ENCODE measurements around the gene GPRIN1. TPM values are rescaled to one million over a fixed set of nuclear protein-coding genes. Genes with fewer than 3 reads are reported as not detected.

The GPRIN1 gene
- total RNA-seq, 1 experiment from 2014 or later: 8.5 TPM

DNA sequence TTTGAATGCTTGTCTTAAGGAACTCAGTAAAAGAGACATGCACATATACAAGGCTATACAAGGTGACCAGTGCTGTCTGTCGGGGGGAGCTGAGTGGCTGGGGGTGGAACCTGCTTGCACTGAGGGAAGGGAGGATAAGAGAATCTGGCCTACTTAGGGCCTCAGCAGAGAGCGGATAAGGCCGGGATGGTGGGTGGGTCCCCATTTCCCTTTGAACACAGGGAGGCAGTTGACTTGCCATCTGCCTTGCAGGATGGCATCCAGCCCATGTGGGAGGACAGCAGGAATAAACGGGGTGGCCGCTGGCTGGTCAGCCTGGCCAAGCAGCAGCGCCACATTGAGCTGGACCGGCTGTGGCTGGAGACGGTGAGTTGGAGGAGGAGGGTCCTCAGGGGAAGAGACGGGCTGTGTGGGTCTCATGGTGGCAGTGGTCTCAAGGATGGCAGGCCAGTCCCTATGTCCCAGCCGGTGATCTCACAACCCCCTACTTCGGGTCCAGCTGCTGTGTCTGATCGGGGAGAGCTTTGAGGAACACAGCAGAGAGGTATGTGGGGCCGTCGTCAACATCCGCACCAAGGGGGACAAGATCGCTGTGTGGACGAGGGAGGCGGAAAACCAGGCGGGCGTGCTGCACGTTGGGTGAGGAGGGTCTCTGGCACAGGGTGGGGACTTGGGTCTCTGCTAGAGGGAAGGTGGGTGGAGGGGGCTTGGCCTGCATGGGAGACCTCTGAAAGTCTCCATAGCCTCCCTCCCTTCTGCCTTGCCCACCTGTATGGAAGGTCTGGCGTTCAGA is 35.1 kb upstream of the GPRIN1 start (continued):
- no peak for TF ChIP-seq NFE2L1 (CRISPR knock-in tag; IDR thresholded peaks at IDR 0.05)
- TF ChIP-seq, protein P1, sequence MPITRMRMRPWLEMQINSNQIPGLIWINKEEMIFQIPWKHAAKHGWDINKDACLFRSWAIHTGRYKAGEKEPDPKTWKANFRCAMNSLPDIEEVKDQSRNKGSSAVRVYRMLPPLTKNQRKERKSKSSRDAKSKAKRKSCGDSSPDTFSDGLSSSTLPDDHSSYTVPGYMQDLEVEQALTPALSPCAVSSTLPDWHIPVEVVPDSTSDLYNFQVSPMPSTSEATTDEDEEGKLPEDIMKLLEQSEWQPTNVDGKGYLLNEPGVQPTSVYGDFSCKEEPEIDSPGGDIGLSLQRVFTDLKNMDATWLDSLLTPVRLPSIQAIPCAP (CRISPR knock-in tag; IDR thresholded peaks at IDR 0.05): no peak
- TF ChIP-seq, protein P2, sequence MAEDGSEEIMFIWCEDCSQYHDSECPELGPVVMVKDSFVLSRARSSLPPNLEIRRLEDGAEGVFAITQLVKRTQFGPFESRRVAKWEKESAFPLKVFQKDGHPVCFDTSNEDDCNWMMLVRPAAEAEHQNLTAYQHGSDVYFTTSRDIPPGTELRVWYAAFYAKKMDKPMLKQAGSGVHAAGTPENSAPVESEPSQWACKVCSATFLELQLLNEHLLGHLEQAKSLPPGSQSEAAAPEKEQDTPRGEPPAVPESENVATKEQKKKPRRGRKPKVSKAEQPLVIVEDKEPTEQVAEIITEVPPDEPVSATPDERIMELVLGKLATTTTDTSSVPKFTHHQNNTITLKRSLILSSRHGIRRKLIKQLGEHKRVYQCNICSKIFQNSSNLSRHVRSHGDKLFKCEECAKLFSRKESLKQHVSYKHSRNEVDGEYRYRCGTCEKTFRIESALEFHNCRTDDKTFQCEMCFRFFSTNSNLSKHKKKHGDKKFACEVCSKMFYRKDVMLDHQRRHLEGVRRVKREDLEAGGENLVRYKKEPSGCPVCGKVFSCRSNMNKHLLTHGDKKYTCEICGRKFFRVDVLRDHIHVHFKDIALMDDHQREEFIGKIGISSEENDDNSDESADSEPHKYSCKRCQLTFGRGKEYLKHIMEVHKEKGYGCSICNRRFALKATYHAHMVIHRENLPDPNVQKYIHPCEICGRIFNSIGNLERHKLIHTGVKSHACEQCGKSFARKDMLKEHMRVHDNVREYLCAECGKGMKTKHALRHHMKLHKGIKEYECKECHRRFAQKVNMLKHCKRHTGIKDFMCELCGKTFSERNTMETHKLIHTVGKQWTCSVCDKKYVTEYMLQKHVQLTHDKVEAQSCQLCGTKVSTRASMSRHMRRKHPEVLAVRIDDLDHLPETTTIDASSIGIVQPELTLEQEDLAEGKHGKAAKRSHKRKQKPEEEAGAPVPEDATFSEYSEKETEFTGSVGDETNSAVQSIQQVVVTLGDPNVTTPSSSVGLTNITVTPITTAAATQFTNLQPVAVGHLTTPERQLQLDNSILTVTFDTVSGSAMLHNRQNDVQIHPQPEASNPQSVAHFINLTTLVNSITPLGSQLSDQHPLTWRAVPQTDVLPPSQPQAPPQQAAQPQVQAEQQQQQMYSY (CRISPR knock-in tag; IDR thresholded peaks at IDR 0.05): no peak
- TF ChIP-seq, protein P3, sequence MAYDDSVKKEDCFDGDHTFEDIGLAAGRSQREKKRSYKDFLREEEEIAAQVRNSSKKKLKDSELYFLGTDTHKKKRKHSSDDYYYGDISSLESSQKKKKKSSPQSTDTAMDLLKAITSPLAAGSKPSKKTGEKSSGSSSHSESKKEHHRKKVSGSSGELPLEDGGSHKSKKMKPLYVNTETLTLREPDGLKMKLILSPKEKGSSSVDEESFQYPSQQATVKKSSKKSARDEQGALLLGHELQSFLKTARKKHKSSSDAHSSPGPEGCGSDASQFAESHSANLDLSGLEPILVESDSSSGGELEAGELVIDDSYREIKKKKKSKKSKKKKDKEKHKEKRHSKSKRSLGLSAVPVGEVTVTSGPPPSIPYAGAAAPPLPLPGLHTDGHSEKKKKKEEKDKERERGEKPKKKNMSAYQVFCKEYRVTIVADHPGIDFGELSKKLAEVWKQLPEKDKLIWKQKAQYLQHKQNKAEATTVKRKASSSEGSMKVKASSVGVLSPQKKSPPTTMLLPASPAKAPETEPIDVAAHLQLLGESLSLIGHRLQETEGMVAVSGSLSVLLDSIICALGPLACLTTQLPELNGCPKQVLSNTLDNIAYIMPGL (CRISPR knock-in tag; IDR thresholded peaks at IDR 0.05): no peak
- no peak for TF ChIP-seq ZBTB21 (CRISPR knock-in tag; IDR thresholded peaks at IDR 0.05; ENCODE audit: borderline replicate concordance)
- no peak for TF ChIP-seq RELA (CRISPR knock-in tag; IDR thresholded peaks at IDR 0.05; ENCODE audit: borderline replicate concordance)

DNA sequence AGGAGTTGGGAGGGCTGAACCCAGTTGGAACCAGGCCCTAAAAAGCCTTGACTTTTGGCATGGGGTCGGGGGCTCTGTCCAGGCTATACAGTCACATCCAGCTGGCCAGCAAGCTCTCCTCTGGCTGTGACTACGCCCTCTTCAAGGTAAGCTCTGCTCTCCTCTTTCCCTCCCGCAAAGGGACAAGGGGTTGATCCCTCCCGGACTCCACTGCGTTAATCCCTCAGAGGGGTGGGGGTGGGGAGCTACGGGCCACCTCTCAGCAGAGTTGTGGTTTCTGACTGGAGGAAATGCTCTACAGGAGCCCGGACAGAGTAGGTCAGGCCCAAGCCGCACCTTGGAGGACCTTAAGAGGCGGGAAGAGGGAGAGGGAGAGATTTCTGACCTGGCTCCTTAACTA is 34.3 kb upstream of the GPRIN1 start:
- H3K4me3 Mint-ChIP-seq: no peak overlapping the region
- ATAC-seq (no peak), DNase-seq (ENCODE audit: low spot score) (no peak)
- ChIA-PET POLR2A (interaction anchor here (0.6 kb wide), 1 partner anchor 168 kb away, joined by 4 read pairs; no protein-coding TSS in a partner anchor), CTCF (interaction anchor here (0.7 to 1.8 kb wide), 2 partner anchors 16 to 282 kb away, joined by 3 to 9 read pairs; no protein-coding TSS in a partner anchor)
- H3K4me1 Mint-ChIP-seq: peaks cover 30% of the 10 kb centered on the region
- H3K9me3 Mint-ChIP-seq: no peaks in the 10 kb centered on the region
- TF ChIP-seq GABPB1 (CRISPR knock-in tag; IDR thresholded peaks at IDR 0.05) (no peak), FOXP1 (CRISPR knock-in tag; IDR thresholded peaks at IDR 0.05; ENCODE audit: borderline replicate concordance) (no peak), FOXJ3 (CRISPR knock-in tag; IDR thresholded peaks at IDR 0.05; ENCODE audit: borderline replicate concordance) (no peak), SP1 (CRISPR knock-in tag; conservative IDR thresholded peaks at IDR 0.05) (no peak), MYBL2 (CRISPR knock-in tag; IDR thresholded peaks at IDR 0.05) (no peak)
- TF ChIP-seq, protein P4, sequence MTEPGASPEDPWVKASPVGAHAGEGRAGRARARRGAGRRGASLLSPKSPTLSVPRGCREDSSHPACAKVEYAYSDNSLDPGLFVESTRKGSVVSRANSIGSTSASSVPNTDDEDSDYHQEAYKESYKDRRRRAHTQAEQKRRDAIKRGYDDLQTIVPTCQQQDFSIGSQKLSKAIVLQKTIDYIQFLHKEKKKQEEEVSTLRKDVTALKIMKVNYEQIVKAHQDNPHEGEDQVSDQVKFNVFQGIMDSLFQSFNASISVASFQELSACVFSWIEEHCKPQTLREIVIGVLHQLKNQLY (CRISPR knock-in tag; IDR thresholded peaks at IDR 0.05): no peak
- TF ChIP-seq, protein P5, sequence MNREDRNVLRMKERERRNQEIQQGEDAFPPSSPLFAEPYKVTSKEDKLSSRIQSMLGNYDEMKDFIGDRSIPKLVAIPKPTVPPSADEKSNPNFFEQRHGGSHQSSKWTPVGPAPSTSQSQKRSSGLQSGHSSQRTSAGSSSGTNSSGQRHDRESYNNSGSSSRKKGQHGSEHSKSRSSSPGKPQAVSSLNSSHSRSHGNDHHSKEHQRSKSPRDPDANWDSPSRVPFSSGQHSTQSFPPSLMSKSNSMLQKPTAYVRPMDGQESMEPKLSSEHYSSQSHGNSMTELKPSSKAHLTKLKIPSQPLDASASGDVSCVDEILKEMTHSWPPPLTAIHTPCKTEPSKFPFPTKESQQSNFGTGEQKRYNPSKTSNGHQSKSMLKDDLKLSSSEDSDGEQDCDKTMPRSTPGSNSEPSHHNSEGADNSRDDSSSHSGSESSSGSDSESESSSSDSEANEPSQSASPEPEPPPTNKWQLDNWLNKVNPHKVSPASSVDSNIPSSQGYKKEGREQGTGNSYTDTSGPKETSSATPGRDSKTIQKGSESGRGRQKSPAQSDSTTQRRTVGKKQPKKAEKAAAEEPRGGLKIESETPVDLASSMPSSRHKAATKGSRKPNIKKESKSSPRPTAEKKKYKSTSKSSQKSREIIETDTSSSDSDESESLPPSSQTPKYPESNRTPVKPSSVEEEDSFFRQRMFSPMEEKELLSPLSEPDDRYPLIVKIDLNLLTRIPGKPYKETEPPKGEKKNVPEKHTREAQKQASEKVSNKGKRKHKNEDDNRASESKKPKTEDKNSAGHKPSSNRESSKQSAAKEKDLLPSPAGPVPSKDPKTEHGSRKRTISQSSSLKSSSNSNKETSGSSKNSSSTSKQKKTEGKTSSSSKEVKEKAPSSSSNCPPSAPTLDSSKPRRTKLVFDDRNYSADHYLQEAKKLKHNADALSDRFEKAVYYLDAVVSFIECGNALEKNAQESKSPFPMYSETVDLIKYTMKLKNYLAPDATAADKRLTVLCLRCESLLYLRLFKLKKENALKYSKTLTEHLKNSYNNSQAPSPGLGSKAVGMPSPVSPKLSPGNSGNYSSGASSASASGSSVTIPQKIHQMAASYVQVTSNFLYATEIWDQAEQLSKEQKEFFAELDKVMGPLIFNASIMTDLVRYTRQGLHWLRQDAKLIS (CRISPR knock-in tag; IDR thresholded peaks at IDR 0.05; ENCODE audit: borderline replicate concordance): no peak
- TF ChIP-seq, protein P6, sequence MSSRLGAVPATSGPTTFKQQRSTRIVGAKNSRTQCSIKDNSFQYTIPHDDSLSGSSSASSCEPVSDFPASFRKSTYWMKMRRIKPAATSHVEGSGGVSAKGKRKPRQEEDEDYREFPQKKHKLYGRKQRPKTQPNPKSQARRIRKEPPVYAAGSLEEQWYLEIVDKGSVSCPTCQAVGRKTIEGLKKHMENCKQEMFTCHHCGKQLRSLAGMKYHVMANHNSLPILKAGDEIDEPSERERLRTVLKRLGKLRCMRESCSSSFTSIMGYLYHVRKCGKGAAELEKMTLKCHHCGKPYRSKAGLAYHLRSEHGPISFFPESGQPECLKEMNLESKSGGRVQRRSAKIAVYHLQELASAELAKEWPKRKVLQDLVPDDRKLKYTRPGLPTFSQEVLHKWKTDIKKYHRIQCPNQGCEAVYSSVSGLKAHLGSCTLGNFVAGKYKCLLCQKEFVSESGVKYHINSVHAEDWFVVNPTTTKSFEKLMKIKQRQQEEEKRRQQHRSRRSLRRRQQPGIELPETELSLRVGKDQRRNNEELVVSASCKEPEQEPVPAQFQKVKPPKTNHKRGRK (CRISPR knock-in tag; IDR thresholded peaks at IDR 0.05; ENCODE audit: borderline replicate concordance): no peak
- TF ChIP-seq, protein P7, sequence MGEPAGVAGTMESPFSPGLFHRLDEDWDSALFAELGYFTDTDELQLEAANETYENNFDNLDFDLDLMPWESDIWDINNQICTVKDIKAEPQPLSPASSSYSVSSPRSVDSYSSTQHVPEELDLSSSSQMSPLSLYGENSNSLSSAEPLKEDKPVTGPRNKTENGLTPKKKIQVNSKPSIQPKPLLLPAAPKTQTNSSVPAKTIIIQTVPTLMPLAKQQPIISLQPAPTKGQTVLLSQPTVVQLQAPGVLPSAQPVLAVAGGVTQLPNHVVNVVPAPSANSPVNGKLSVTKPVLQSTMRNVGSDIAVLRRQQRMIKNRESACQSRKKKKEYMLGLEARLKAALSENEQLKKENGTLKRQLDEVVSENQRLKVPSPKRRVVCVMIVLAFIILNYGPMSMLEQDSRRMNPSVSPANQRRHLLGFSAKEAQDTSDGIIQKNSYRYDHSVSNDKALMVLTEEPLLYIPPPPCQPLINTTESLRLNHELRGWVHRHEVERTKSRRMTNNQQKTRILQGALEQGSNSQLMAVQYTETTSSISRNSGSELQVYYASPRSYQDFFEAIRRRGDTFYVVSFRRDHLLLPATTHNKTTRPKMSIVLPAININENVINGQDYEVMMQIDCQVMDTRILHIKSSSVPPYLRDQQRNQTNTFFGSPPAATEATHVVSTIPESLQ (CRISPR knock-in tag; IDR thresholded peaks at IDR 0.05): no peak
- TF ChIP-seq, protein P1 (CRISPR knock-in tag; IDR thresholded peaks at IDR 0.05): no peak
- no peak overlapping the region for H3K27ac Mint-ChIP-seq
- H3K27me3 Mint-ChIP-seq (ENCODE audit: low read depth): no peaks in the 10 kb centered on the region; the same call in 1 of the 2 replicates
- H3K36me3 Mint-ChIP-seq: no peaks in the 10 kb centered on the region

Data from WTC11 (cell line).